Sigmoid colon (tissue), 3 donors: ENCODE measurements around the gene TTC39B.

ENCODE experiments used
- CTCF ChIP-seq, 4 experiments: fragments of 450-650 bp in 3 of 4; fragments of 200-600 bp in 1 of 4; IDR thresholded peaks; one replicate each; pipeline ENCODE4 v1.5.1; 2016 to 2019; ENCODE audit warnings: antibody characterized with exemption in 4 of 4, mild to moderate bottlenecking in 3 of 4, moderate library complexity in 2 of 4
- POLR2A ChIP-seq, 2 donors: fragments of 450-650 bp; IDR thresholded peaks; one replicate each; pipeline ENCODE4 v1.6.1; 2016; ENCODE audit warnings: antibody characterized with exemption in 2 of 2, mild to moderate bottlenecking in 2 of 2, moderate library complexity in 2 of 2

- TF ChIP-seq CTCF (IDR thresholded peaks at IDR 0.05) = no peak
- no peak for TF ChIP-seq POLR2A (IDR thresholded peaks at IDR 0.05)
Measured at GRCh38 chr9:15227491-15227890, 79.5 kb downstream of the TTC39B start.
